GM21576 (cell line): Measurements from ENCODE around the gene PRELID1.
"Not testable (repeated sequence)": the region's sequence is repeated elsewhere in the genome, so short reads cannot be mapped to it uniquely, and the experiment has no call there.

Experiments
- ATAC-seq: cut with Tn5 transposase; IDR thresholded peaks from one replicate; pipeline ENCODE4 v1.9.1; 2021; ENCODE audit warnings: mild to moderate bottlenecking, moderate library complexity; ENCODE audit not compliant: unreplicated experiment

The PRELID1 gene

GRCh38 chr5:177299697-177300096 is 3.9 kb upstream of the PRELID1 start:
- no peak for ATAC-seq

GRCh38 chr5:177300236-177300880 is 3.2 kb upstream of the PRELID1 start:
- peak; percentile 36 for ATAC-seq

- ATAC-seq: no peak
Observed at GRCh38 chr5:177300951-177301350, 2.6 kb upstream of the PRELID1 start.

- no peak for ATAC-seq
Observed at GRCh38 chr5:177301503-177302165, 2.0 kb upstream of the PRELID1 start.

GRCh38 chr5:177302354-177303110 is 1.1 kb upstream of the PRELID1 start:
- ATAC-seq: no peak

- no peak for ATAC-seq
Observed at GRCh38 chr5:177303925-177304391, 359 bp downstream of the PRELID1 start.

- no peak for ATAC-seq
Observed at GRCh38 chr5:177304392-177305119, 957 bp downstream of the PRELID1 start.

- ATAC-seq: not testable (repeated sequence)
Observed at GRCh38 chr5:177306103-177306640, 2.6 kb downstream of the PRELID1 start.

- ATAC-seq: no peak
Observed at GRCh38 chr5:177306674-177307543, 3.3 kb downstream of the PRELID1 start.

GRCh38 chr5:177307544-177308363 is 4.2 kb downstream of the PRELID1 start:
- no peak for ATAC-seq

- ATAC-seq: no peak
Observed at GRCh38 chr5:177308740-177309139, 5.1 kb downstream of the PRELID1 start.

- no peak for ATAC-seq
Observed at GRCh38 chr5:177309351-177310191, 6.0 kb downstream of the PRELID1 start.

GRCh38 chr5:177310332-177310731 is 6.7 kb downstream of the PRELID1 start:
- ATAC-seq: no peak

GRCh38 chr5:177310757-177311391 is 7.3 kb downstream of the PRELID1 start:
- no peak for ATAC-seq

GRCh38 chr5:177311392-177311722 is 7.8 kb downstream of the PRELID1 start:
- ATAC-seq: no peak

GRCh38 chr5:177311723-177312648 is 8.4 kb downstream of the PRELID1 start, which contains the start of gene MXD3:
Gene MXD3, minus strand, starts transcription at chr5:177311898. Its CDS starts 68 bp downstream, at chr5:177311830.
- ATAC-seq: peak; percentile 69
